ENCODE data around the gene STK10. TPM values are rescaled to one million over a fixed set of nuclear protein-coding genes. Genes with fewer than 3 reads are reported as not detected.
"Not testable (repeated sequence)": the region's sequence is repeated elsewhere in the genome, so short reads cannot be mapped to it uniquely, and the experiment has no call there.

Gene STK10
- total RNA-seq: 20.1 and 23.5 TPM in 2 replicates

DNA sequence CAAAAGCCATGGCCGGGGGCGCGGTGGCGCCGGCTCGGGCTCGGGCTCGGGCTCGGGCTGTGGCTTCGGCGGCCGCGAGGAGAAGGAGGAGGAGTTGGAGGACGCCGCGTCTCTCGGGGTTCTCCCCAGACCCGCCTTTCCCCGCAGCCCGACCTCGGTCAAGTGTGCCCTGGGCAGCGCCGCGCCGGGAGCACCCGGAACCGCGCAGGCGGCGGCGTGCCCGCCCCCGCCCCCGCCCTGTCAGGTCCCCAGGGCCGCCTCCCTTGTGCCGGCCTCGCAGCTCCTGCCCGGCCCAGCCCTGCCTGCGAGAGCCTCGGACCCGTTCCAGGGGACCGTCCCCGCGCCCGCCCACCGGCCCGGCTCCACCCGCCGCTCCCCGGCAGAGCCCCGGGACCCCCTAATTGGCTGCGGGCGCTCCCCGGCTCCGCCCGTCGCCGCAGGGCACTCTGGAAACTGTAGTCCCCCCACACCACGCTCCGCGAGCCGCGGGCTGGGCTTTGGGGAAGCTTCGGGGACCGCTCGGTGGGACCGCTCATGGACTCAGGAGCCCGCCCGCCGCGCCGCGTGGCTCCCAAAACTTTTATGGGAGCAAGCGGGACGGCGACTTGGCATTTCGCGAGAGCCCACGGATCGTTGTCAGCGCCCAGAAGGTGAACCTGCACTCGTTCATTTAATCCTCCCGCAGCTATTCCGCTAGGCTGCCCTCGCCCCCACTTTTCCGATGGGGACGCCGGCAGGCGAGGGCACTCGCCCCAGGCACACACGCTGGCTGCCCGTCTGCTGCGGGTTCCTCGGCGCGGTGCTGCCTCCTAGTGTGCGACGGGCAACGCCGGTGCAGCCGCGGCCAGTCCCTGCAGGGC is at the start of gene STK10:
Gene STK10, minus strand, starts transcription at position 192 of the 860 bp plus-strand sequence. Its CDS starts 182 bp downstream, at position 10.
- DNase-seq (ENCODE audit: low read depth): peak; percentile 67

DNA sequence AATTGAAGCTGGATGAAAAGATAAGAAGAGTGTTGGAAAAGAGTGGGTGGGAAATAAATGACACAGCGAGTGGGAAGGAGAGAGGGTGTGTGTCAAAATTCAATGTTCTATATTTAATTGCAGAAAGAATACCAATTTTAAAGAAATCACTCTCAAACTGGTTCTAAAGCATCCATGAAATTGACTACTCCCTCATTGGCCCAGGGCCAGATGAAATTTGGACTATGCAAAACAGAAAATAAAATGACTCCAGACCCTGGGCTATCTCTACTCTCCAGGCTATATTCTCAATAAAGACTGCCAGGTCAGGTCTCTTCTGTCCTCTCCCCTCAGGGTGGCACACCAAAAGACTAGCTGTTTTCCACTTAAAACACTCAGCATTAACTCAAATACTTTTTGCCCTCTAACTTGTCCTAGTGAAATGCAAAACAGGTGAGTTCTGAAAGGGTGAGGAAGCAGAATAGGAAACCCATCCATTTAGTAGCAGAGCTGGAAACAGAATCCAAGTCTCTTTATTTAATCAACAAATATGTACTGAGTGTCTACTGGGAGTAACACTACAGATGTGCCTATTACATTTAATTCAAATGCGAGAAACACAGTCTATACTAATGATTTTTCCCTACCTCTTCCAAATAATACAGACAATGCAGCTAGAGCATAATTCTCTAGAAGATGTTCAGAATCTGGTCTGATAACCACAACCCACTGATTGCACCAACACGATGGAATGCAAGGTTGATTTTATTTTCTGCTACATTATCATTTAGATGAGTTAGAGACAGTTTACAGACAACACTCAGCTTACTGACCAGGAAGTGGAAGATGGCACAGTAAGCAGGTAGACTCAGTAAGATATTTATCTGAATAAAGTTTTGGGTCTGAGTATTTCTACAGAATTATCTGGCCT is 48.1 kb upstream of the STK10 start:
- DNase-seq (ENCODE audit: low read depth): peak; percentile 12

GRCh38 chr5:172235132-172235780 is 47.2 kb upstream of the STK10 start:
- DNase-seq (ENCODE audit: low read depth): peak; percentile 57

- DNase-seq (ENCODE audit: low read depth): no peak
Measured at GRCh38 chr5:172234031-172234430, 46.0 kb upstream of the STK10 start.

DNA sequence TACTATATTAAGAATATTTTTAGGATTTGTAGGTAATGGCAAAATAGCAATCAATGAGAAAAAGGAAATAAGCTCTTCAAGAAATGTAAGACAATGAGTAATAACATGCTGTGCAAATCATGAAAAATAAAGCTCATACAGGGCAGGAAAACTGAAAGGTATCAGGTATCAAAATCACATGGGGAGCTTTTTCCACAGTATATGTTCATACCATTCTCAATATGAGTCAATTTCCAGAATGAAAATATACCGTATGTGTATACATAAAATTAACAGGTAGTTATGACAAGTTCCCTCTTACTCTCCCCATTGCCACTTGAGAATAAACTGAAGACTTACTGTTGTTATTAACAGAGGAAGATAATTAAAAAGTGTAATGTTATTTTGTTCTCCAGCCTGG is 41.9 kb upstream of the STK10 start:
- no peak for DNase-seq (ENCODE audit: low read depth)

DNA sequence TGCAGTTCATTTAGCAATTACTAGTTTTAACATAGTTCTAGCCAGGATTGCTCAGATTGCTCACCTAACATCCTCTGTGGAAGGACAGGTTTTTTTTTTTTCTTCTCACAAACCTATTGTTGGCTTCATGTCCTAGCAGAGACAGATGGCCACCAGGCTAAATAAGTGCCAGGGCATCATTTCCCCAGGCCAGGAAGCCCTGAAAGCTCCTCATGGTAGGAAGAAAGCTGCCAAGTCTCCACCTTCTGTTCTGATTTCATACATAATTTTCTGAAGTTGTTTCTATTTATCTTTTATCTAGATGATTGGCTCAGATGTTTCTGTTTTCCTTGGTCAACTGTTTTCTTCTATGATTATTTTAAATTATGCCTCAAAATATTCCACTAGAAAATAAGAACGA is 37.0 kb upstream of the STK10 start:
- DNase-seq (ENCODE audit: low read depth): no peak

DNA sequence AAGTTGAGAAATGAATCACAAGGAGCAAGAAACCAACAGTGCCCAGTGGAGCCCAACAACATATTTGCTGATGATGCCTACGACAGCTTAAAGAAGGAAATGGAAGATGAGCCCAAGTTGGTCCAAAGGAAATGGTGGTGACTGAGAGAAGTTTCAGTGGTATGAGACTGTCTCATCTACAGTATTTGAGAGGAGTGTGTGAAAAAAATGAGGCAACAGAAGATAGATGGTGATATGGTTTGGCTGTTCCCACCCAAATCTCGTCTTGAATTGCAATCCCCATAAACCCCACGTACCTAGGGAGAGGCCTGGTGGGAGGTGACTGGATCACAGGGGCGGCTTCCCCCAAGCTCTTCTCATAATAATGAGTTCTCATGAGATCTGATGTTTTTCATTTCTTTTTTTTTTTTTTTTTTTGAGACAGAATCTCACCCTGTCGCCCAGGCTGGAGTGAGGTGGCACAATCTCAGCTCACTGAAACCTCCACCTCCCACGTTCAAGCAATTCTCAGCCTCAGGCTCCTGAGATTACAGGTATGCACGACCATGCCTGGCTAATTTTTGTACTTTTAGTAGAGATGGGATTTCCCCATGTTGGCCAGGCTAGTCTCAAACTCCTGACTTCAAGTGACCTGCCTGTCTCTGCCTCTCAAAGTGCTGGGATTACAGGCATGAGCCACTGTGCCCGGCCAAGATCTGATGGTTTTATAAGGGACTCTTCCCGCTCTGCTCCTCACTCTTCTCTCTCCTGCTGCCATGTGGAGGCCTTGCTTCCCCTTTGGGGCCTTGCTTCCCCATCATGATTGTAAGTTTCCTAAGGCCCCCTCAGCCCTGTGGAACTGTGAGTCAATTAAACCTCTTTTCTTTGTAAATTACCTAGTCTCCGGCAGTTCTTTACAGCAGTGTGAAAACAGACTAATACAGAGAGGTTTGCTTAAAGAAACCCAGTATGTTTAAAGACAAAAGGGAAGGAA is 36.2 kb upstream of the STK10 start:
- DNase-seq (ENCODE audit: low read depth): no peak

- DNase-seq (ENCODE audit: low read depth): no peak
Measured at GRCh38 chr5:172219296-172219695, 31.3 kb upstream of the STK10 start.

GRCh38 chr5:172216345-172216744 is 28.3 kb upstream of the STK10 start:
- no peak for DNase-seq (ENCODE audit: low read depth)

DNA sequence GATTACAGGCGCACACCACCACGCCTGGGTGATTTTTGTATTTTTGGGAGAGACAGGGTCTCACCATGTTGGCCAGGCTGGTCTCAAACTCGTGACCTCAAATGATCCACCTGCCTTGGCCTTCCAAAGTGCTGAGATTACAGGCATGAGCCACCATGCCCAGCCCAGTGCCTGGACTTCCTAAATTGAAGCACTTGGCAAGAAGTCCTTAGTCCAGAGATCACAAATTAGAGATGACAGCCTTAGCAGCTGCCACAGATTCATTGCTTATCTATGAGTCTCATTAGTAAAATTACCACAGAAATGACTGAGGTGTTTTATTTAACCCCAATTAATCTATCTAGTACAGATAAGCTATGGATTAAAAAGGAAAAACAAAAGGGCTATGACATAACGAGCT is 25.1 kb upstream of the STK10 start:
- no peak for DNase-seq (ENCODE audit: low read depth)

DNA sequence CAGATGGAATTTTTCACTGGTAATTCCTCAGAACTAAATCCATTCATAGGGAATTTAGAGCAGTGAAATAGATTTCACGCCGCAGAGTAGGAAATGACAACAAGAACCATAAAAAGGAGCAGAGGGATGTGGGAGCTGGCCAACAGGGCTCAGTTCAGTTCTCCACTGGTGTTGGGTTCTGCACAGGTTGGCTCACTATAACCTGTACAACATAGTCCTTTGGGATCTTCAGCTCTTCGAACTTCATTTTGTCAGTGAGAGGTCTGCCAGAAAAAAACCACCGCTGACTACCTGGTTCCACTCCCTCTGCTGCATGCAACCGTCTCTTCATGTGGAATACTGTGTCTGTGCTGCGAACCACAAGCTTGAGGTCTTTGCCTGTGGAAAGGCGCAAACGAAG is 23.7 kb upstream of the STK10 start:
- DNase-seq (ENCODE audit: low read depth): no peak

DNA sequence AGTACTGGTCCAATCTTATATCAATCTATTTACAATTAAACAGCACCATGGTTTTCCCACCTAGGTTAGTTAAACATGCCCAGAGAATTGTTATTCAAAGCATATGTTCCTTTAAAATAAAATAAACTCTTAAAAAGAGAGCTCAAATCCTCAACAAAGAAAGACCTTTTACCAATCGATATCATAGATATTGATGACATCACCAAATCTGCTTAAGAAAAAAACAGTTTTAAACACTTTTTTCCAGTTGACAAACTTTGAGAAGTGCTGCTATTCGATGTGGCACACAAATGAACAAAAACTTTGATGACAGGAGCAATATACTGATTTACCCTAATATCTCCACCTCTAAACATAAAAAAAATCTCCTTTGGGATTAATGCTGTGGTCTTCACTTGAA is 21.7 kb upstream of the STK10 start:
- DNase-seq (ENCODE audit: low read depth): no peak

DNA sequence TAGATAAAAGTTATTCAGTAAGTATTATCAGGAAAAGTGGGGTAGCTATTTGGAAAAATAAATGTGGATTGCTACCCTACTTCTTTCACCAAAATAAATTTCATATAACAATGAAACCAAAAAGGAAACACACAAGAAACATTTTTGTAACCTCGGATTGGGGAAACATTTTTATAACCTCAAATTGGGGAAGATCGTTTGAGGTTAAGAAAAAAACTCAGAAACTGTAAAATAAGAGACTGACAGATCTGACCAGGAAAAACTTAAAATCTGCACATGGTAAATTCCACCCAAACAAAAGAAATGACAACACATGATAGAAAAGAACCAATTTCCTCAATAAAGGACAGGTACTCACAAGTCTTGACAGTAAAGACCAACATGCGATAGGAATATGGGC is 19.5 kb upstream of the STK10 start:
- no peak for DNase-seq (ENCODE audit: low read depth)

- not testable (repeated sequence) for DNase-seq (ENCODE audit: low read depth)
Measured at GRCh38 chr5:172205984-172206383, 18.0 kb upstream of the STK10 start.

- no peak for DNase-seq (ENCODE audit: low read depth)
Measured at GRCh38 chr5:172200476-172200875, 12.5 kb upstream of the STK10 start.

- no peak for DNase-seq (ENCODE audit: low read depth)
Measured at GRCh38 chr5:172199446-172199845, 11.4 kb upstream of the STK10 start.

DNA sequence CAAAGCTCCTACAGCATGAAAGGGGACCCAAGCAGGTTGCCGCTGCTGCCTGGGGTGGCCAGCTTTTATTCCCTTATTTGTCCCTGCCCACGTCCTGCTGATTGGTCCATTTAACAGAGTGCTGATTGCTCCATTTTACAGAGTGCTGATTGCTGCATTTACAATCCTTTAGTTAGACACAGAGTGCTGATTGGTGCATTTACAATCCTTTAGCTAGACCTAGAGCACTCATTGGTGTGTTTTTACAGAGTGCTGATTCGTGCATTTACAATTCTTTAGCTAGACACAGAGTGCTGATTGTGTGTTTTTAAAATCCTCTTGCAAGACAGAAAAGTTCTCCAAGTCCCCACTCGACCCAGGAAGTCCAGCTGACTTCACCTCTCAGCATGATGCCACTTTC is 9.8 kb upstream of the STK10 start:
- DNase-seq (ENCODE audit: low read depth): not testable (repeated sequence)

- no peak for DNase-seq (ENCODE audit: low read depth)
Measured at GRCh38 chr5:172194985-172195774, 7.2 kb upstream of the STK10 start.

DNA sequence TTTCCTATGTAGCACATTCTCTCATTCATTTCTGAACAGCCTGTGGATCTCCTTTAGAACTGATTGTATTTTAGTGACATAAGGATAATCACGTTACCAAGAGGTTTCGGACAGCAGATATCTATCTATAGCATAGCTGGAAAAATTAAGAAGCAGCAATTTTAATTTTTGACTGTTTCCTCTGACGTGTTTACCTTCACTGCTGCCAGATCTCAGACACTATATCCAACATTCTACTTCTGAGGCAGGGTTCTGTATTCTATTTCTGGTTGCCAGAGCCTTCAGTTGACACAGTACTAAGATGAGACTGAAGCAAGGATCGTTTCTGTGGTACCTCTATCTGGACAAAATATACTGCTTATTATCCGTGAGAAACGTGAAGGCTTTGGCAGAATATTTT is 5.8 kb upstream of the STK10 start, which contains the start of gene EFCAB9:
Gene EFCAB9, plus strand, starts transcription at position 301 of the 400 bp plus-strand sequence. Its CDS starts 1 bp downstream, at position 302.
- no peak for DNase-seq (ENCODE audit: low read depth)

GRCh38 chr5:172189693-172190296 is 1.8 kb upstream of the STK10 start:
- no peak for DNase-seq (ENCODE audit: low read depth)
